Peyer's patch (tissue), 4 donors: ENCODE results near the gene MSMB. TPM values are rescaled to one million over a fixed set of nuclear protein-coding genes. Genes with fewer than 3 reads are reported as not detected.
"Not testable (repeated sequence)": the region's sequence is repeated elsewhere in the genome, so short reads cannot be mapped to it uniquely, and the experiment has no call there.

Experiments
- DNase-seq, 3 donors: peaks; one replicate each; pipeline ENCODE4 v3.0.0-alpha.2; 2017 to 2019
- H3K27ac ChIP-seq, 4 donors: fragments of 200-600 bp; sonication (generic); one replicate each; pipeline ENCODE4 v1.5.1; 2016 to 2019
- H3K27me3 ChIP-seq, 2 donors: fragments of 200-600 bp; sonication (generic); one replicate each; pipeline ENCODE4 v1.5.1; 2019
- H3K36me3 ChIP-seq, 3 donors: fragments of 200-600 bp; sonication (generic); one replicate each; pipeline ENCODE4 v1.5.1; 2016 to 2019
- H3K4me1 ChIP-seq, 4 donors: fragments of 200-600 bp; sonication (generic); one replicate each; pipeline ENCODE4 v1.5.1; 2016 to 2019
- H3K4me3 ChIP-seq, 4 donors: fragments of 200-600 bp; sonication (generic); 1 replicate in 3 of 4; 2 replicates in 1 of 4; pipeline ENCODE4 v1.5.1; 2016 to 2019; ENCODE audit warnings: mild to moderate bottlenecking in 1 of 4
- H3K9me3 ChIP-seq, 4 donors: fragments of 200-600 bp; sonication (generic); one replicate each; pipeline ENCODE4 v1.5.1; 2016 to 2019; ENCODE audit warnings: mild to moderate bottlenecking in 1 of 4
- CTCF ChIP-seq, 6 experiments: fragments of 450-650 bp in 4 of 6; fragments of 200-600 bp in 2 of 6; sonication (generic) in 1 of 6; IDR thresholded peaks; one replicate each; pipeline ENCODE4 v1.5.1; 2017 to 2019; ENCODE audit warnings: antibody characterized with exemption in 6 of 6, mild to moderate bottlenecking in 3 of 6, moderate library complexity in 1 of 6
- POLR2A ChIP-seq, 2 donors: fragments of 450-650 bp; IDR thresholded peaks; one replicate each; pipeline ENCODE4 v1.5.1; 2017; ENCODE audit warnings: antibody characterized with exemption in 2 of 2, mild to moderate bottlenecking in 2 of 2, moderate library complexity in 2 of 2
- total RNA-seq, 4 donors: library from RNA; depleted of rRNA; stranded (reverse); fragments of >200 nt; gene quantifications; one replicate each; pipeline ENCODE4 v1.1.0, GENCODE V29; 2016

MSMB gene
- total RNA-seq, 4 donors from 2014 or later, result not detected

GRCh38 chr10:46091828-46092523, 45.9 kb upstream of the MSMB start:
- Histone ChIP-seq H3K27ac (peak overlapping the region in 1 of 4 donors; percentile 76), H3K9me3 (no peaks in the 10 kb centered on the region), H3K4me1 (peaks cover 0 to 17% (median 2%) of the 10 kb centered on the region in 4 donors), H3K36me3 (no peaks in the 10 kb centered on the region), H3K27me3 (no peaks in the 10 kb centered on the region), H3K4me3 (peak overlapping the region in 1 of 4 donors; percentile 13)
- TF ChIP-seq POLR2A (IDR thresholded peaks at IDR 0.05) (no peak), CTCF (IDR thresholded peaks at IDR 0.05) (no peak)
- DNase-seq, result peak in 1 of 3 donors; percentile 75

GRCh38 chr10:46091080-46091827, 45.2 kb upstream of the MSMB start:
- Histone ChIP-seq H3K27ac (peak overlapping the region in 1 of 4 donors; percentile 76), H3K27me3 (no peaks in the 10 kb centered on the region), H3K9me3 (no peaks in the 10 kb centered on the region), H3K4me1 (peaks cover 0 to 10% (median 2%) of the 10 kb centered on the region in 4 donors), H3K4me3 (no peak overlapping the region), H3K36me3 (no peaks in the 10 kb centered on the region)
- DNase-seq, result peak in 1 of 3 donors; percentile 71
- TF ChIP-seq CTCF (IDR thresholded peaks at IDR 0.05) (no peak), POLR2A (IDR thresholded peaks at IDR 0.05) (no peak)

- Histone ChIP-seq H3K9me3 (no peaks in the 10 kb centered on the region), H3K4me3 (no peak overlapping the region), H3K27ac (peak overlapping the region in 1 of 4 donors; percentile 76), H3K27me3 (no peaks in the 10 kb centered on the region), H3K36me3 (no peaks in the 10 kb centered on the region), H3K4me1 (peaks cover 0 to 10% (median 2%) of the 10 kb centered on the region in 4 donors)
- TF ChIP-seq CTCF (IDR thresholded peaks at IDR 0.05), result no peak
- TF ChIP-seq POLR2A (IDR thresholded peaks at IDR 0.05), result no peak
- DNase-seq, result no peak
Measured at GRCh38 chr10:46090258-46090812, 44.3 kb upstream of the MSMB start.

GRCh38 chr10:46087381-46087780, 41.3 kb upstream of the MSMB start:
- not testable (repeated sequence) for H3K4me3 ChIP-seq, DNase-seq

GRCh38 chr10:46084321-46085165, 38.5 kb upstream of the MSMB start:
- no peaks in the 10 kb centered on the region for H3K36me3 ChIP-seq
- TF ChIP-seq CTCF (IDR thresholded peaks at IDR 0.05) (no peak), POLR2A (IDR thresholded peaks at IDR 0.05) (no peak)
- no peak for DNase-seq
- H3K4me1 ChIP-seq, result no peaks in the 10 kb centered on the region
- no peaks in the 10 kb centered on the region for H3K9me3 ChIP-seq
- H3K27me3 ChIP-seq, result no peaks in the 10 kb centered on the region
- no peak overlapping the region for H3K27ac ChIP-seq
- H3K4me3 ChIP-seq, result no peak overlapping the region

More at GRCh38 chr10:46087381-46087780, 41.3 kb upstream of the MSMB start:
- peaks cover 0 to 10% (median 2%) of the 10 kb centered on the region in 4 donors for H3K4me1 ChIP-seq
- H3K27me3 ChIP-seq, H3K36me3 ChIP-seq, H3K27ac ChIP-seq, H3K9me3 ChIP-seq: not testable (repeated sequence)
